ENCODE data around the gene WNK2. TPM values are rescaled to one million over a fixed set of nuclear protein-coding genes. Genes with fewer than 3 reads are reported as not detected.

Gene WNK2
- total RNA-seq, 4 donors from 2014 or later, result 0.28 to 1.7 (median 0.47) TPM

- ATAC-seq (ENCODE audit: low FRiP score) (no peak), DNase-seq (ENCODE audit: low spot score) (no peak)
- no peak for TF ChIP-seq CTCF (IDR thresholded peaks at IDR 0.05)
Measured at GRCh38 chr9:93263334-93264229, 79.6 kb downstream of the WNK2 start.

DNA sequence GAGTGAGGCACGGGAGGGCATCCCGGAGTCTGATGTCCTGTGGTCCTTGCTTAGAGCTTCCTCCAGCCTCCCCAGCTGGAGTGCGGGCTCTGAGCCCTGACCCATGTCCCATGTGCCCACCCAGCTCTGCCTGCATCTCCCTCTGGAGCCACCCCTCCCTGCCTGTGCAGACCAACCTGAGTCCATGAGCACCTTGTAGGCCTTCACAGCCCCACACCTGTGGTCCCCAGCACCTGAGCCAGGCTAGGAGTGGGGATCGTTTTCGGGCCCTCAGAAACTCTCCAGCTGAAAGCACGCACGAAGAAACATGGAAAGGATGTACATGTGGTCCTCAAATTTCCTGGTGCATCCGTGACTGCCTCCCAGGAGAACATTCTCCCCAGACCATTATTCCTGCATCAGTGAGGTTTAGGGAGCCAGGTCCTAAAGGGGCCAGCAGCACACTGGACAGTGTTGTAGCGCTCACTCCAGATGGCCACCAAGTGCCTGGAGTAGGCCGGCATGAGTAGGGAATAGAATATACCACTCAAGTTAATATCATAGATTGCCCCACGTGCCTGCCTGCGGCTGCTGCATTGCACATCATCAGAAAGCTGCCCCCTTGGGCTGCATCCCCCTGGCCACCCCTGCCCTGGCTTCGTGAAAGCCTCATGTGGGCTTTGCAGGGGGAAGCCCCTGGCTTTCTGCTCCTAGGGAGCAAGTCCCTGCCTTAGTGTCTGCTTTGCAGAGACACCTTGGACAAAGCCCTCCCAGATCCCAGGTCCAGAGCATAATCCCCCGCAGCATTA lies 80.6 kb downstream of the WNK2 start:
- DNase-seq (ENCODE audit: low spot score) (no peak), ATAC-seq (ENCODE audit: low FRiP score) (no peak)
- no peak for TF ChIP-seq CTCF (IDR thresholded peaks at IDR 0.05)

GRCh38 chr9:93265301-93265971 lies 81.5 kb downstream of the WNK2 start:
- ATAC-seq (ENCODE audit: low FRiP score) (no peak), DNase-seq (ENCODE audit: low spot score) (no peak)
- TF ChIP-seq CTCF (IDR thresholded peaks at IDR 0.05), result no peak

- TF ChIP-seq CTCF (IDR thresholded peaks at IDR 0.05), result no peak
- no peak for DNase-seq (ENCODE audit: low spot score)
- no peak for ATAC-seq (ENCODE audit: low FRiP score)
Measured at GRCh38 chr9:93265972-93266371, 82.0 kb downstream of the WNK2 start.

- no peak for ATAC-seq (ENCODE audit: low FRiP score)
- DNase-seq (ENCODE audit: low spot score), result no peak
- no peak for TF ChIP-seq CTCF (IDR thresholded peaks at IDR 0.05)
Measured at GRCh38 chr9:93266521-93267001, 82.6 kb downstream of the WNK2 start.

DNA sequence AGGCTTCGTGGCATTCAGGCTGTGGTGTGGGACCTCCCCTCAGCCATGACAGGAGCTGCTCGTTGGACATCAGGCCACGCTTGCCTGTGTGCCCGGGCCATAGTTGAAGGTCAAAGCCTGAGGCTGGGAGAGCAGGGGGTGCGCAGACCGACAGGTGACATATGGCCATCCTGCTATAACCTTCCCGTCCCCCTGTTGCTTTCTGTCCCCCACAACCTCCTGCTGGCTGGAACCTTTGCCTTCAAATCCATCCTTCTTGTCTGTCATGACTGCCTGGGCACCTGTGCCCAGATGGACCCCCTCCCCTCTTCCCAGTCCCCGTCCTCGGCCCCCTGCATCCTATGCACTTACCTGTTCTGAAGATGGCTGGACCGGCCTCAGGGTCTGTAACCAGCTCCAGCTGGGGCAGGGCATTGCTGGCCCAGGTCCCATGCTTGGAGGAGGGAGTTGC lies 83.2 kb downstream of the WNK2 start:
- DNase-seq (ENCODE audit: low spot score) (no peak), ATAC-seq (ENCODE audit: low FRiP score) (no peak)
- no peak for TF ChIP-seq CTCF (IDR thresholded peaks at IDR 0.05)

Data from omental fat pad (tissue), 4 donors.